ENCODE measurements around the gene AAK1.
"Not testable (repeated sequence)": the region's sequence is repeated elsewhere in the genome, so short reads cannot be mapped to it uniquely, and the experiment has no call there.

Gene AAK1

DNA sequence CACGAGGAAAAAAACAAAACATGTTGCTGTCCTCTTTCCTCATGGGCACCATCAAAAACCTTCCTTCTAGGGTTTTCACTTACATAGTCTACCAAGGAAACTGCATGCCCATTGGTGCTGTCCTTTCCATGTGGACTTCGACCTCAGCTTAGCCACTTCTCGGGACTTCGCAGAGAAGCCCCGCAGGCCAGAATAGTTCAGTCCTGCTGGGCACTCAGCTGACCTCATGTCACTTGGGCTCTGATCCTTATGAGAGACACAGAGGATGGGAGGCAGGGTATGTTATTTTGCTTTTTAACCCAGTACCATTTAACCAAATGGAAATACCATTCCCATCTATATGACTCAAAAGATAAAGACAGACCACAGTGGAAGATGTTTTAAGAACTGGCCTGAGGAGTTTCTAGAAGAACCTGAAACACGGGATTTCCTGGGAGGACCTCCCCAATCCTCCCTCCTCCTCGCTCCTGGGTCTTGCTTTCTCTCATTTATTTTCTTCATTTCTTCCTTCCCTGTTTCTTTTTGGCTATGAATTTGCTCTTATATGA lies 28.4 kb downstream of the AAK1 start:
- Histone ChIP-seq H3K9me3 (ENCODE audit: control insufficient read depth, insufficient read depth, low read depth, low read length) (peaks cover 3% of the 10 kb centered on the region; the same call in 1 of the 2 replicates), H3K4me3 (ENCODE audit: low read depth, low read length) (no peak overlapping the region), H3K27ac (ENCODE audit: low read depth, low read length) (no peak overlapping the region), H3K9ac (ENCODE audit: low read length) (no peak overlapping the region), H3K36me3 (ENCODE audit: control insufficient read depth, insufficient read depth, low read length) (no peaks in the 10 kb centered on the region), H3K4me1 (ENCODE audit: control insufficient read depth, insufficient read depth, low read length) (peaks cover 7% of the 10 kb centered on the region; the same call in 1 of the 2 replicates), H3K27me3 (ENCODE audit: control insufficient read depth, insufficient read depth, low read length) (no peaks in the 10 kb centered on the region)

GRCh38 chr2:69612707-69613106 lies 30.8 kb downstream of the AAK1 start:
- no peaks in the 10 kb centered on the region for H3K27me3 ChIP-seq (ENCODE audit: control insufficient read depth, insufficient read depth, low read length)
- H3K27ac ChIP-seq (ENCODE audit: low read depth, low read length): no peak overlapping the region
- H3K9me3 ChIP-seq (ENCODE audit: control insufficient read depth, insufficient read depth, low read depth, low read length): peaks cover 5% of the 10 kb centered on the region; the same call in 1 of the 2 replicates
- H3K4me3 ChIP-seq (ENCODE audit: low read depth, low read length): no peak overlapping the region
- H3K4me1 ChIP-seq (ENCODE audit: control insufficient read depth, insufficient read depth, low read length): no peaks in the 10 kb centered on the region
- H3K36me3 ChIP-seq (ENCODE audit: control insufficient read depth, insufficient read depth, low read length): no peaks in the 10 kb centered on the region
- no peak overlapping the region for H3K9ac ChIP-seq (ENCODE audit: low read length)

GRCh38 chr2:69612200-69612599 lies 31.3 kb downstream of the AAK1 start:
- Histone ChIP-seq H3K27me3 (ENCODE audit: control insufficient read depth, insufficient read depth, low read length) (no peaks in the 10 kb centered on the region), H3K9me3 (ENCODE audit: control insufficient read depth, insufficient read depth, low read depth, low read length) (peaks cover 5% of the 10 kb centered on the region; the same call in 1 of the 2 replicates), H3K4me3 (ENCODE audit: low read depth, low read length) (no peak overlapping the region), H3K4me1 (ENCODE audit: control insufficient read depth, insufficient read depth, low read length) (no peaks in the 10 kb centered on the region), H3K9ac (ENCODE audit: low read length) (no peak overlapping the region), H3K27ac (ENCODE audit: low read depth, low read length) (no peak overlapping the region), H3K36me3 (ENCODE audit: control insufficient read depth, insufficient read depth, low read length) (no peaks in the 10 kb centered on the region)

GRCh38 chr2:69608109-69608508 lies 35.4 kb downstream of the AAK1 start:
- Histone ChIP-seq H3K4me3 (ENCODE audit: low read depth, low read length) (no peak overlapping the region), H3K9me3 (ENCODE audit: control insufficient read depth, insufficient read depth, low read depth, low read length) (peaks cover 11% of the 10 kb centered on the region), H3K27ac (ENCODE audit: low read depth, low read length) (no peak overlapping the region), H3K36me3 (ENCODE audit: control insufficient read depth, insufficient read depth, low read length) (no peaks in the 10 kb centered on the region), H3K27me3 (ENCODE audit: control insufficient read depth, insufficient read depth, low read length) (no peaks in the 10 kb centered on the region), H3K9ac (ENCODE audit: low read length) (no peak overlapping the region), H3K4me1 (ENCODE audit: control insufficient read depth, insufficient read depth, low read length) (no peaks in the 10 kb centered on the region)

DNA sequence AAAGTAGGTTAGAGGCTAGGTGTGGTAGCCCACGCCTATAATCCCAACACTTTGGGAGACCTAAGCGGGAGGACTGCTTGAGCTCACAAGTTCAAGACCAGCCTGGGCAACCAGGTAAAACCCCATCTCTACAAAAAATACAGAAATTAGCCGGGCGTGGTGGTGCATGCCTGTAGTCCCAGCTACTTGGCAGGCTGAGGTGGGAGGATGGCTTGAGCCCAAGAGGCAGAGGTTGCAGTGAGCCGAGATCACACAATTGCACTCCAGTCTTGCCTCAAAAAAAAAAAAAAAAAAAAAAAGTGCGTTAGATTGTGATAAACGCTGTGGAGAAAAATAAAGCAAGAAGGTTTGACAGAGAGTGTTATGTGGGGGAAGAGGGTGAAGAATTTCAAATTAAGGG lies 36.8 kb downstream of the AAK1 start:
- peaks cover 11% of the 10 kb centered on the region for H3K9me3 ChIP-seq (ENCODE audit: control insufficient read depth, insufficient read depth, low read depth, low read length)
- not testable (repeated sequence) for H3K9ac ChIP-seq (ENCODE audit: low read length); H3K27ac ChIP-seq (ENCODE audit: low read depth, low read length); H3K36me3 ChIP-seq (ENCODE audit: control insufficient read depth, insufficient read depth, low read length); H3K27me3 ChIP-seq (ENCODE audit: control insufficient read depth, insufficient read depth, low read length); H3K4me3 ChIP-seq (ENCODE audit: low read depth, low read length); H3K4me1 ChIP-seq (ENCODE audit: control insufficient read depth, insufficient read depth, low read length)

GRCh38 chr2:69605284-69605683 lies 38.3 kb downstream of the AAK1 start:
- H3K36me3 ChIP-seq (ENCODE audit: control insufficient read depth, insufficient read depth, low read length): no peaks in the 10 kb centered on the region

DNA sequence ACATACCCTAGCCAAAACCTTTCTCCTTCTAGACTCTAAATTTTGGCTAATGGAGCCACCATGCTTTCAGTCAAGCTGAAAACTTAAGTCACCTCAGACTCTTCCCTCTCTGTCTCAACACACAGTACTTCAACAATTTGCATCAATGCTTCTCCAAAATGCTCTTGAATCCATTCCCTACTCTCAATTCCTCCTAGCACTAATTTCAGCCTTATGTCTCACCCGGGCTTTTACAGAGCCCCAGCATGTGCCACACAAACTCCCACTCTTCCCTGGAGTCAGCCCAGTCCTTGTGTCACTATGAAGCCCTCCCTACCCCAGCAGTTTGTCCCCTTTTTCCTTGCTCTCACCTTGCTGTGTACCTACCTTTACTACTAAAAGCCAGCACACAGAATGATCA lies 38.7 kb downstream of the AAK1 start:
- no peaks in the 10 kb centered on the region for H3K36me3 ChIP-seq (ENCODE audit: control insufficient read depth, insufficient read depth, low read length)

More at GRCh38 chr2:69605284-69605683, 38.3 kb downstream of the AAK1 start:
- Histone ChIP-seq H3K9ac (ENCODE audit: low read length) (no peak overlapping the region), H3K4me3 (ENCODE audit: low read depth, low read length) (no peak overlapping the region), H3K27me3 (ENCODE audit: control insufficient read depth, insufficient read depth, low read length) (no peaks in the 10 kb centered on the region), H3K9me3 (ENCODE audit: control insufficient read depth, insufficient read depth, low read depth, low read length) (peaks cover 10% of the 10 kb centered on the region), H3K27ac (ENCODE audit: low read depth, low read length) (no peak overlapping the region), H3K4me1 (ENCODE audit: control insufficient read depth, insufficient read depth, low read length) (no peaks in the 10 kb centered on the region)

DNA sequence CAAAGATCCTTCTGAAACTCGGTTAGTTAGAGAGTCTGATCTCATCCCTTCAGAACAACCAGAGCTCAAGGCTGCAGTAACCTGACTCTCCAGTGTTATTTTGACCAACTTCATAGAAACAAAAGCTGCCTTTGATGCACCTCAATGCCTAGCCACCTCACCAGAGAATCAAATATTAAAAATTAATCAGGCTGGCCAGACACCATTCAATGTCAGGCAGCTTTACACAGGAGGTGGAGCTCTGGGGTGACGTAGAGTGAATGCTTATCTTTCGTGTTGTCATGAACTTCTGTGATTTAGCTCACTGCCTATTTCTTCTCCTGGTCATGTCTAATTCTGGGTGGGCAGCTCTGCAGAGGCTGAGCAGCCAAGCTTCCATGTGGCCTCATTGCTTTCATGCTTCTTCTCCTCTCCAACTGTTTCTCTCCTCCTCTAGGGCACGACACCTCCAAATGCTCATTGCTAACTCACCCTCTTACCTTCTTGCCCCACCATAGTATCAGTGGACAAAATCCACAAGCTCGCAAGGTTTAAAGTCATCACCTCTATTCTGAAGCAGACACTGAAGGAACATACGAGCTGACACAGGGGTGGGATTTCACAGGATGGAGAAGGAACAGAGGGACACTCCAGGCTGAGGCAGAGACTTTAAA lies 39.4 kb downstream of the AAK1 start:
- H3K9me3 ChIP-seq (ENCODE audit: control insufficient read depth, insufficient read depth, low read depth, low read length): peaks cover 7% of the 10 kb centered on the region
- no peak overlapping the region for H3K4me3 ChIP-seq (ENCODE audit: low read depth, low read length)
- no peak overlapping the region for H3K9ac ChIP-seq (ENCODE audit: low read length)
- H3K27ac ChIP-seq (ENCODE audit: low read depth, low read length): no peak overlapping the region
- no peaks in the 10 kb centered on the region for H3K36me3 ChIP-seq (ENCODE audit: control insufficient read depth, insufficient read depth, low read length)
- H3K27me3 ChIP-seq (ENCODE audit: control insufficient read depth, insufficient read depth, low read length): no peaks in the 10 kb centered on the region
- H3K4me1 ChIP-seq (ENCODE audit: control insufficient read depth, insufficient read depth, low read length): no peaks in the 10 kb centered on the region

More for the DNA sequence above, 38.7 kb downstream of the AAK1 start:
- Histone ChIP-seq H3K4me3 (ENCODE audit: low read depth, low read length) (no peak overlapping the region), H3K27ac (ENCODE audit: low read depth, low read length) (no peak overlapping the region), H3K9ac (ENCODE audit: low read length) (no peak overlapping the region), H3K27me3 (ENCODE audit: control insufficient read depth, insufficient read depth, low read length) (no peaks in the 10 kb centered on the region), H3K4me1 (ENCODE audit: control insufficient read depth, insufficient read depth, low read length) (no peaks in the 10 kb centered on the region), H3K9me3 (ENCODE audit: control insufficient read depth, insufficient read depth, low read depth, low read length) (peaks cover 7% of the 10 kb centered on the region)

- Histone ChIP-seq H3K27ac (ENCODE audit: low read depth, low read length) (no peak overlapping the region), H3K36me3 (ENCODE audit: control insufficient read depth, insufficient read depth, low read length) (no peaks in the 10 kb centered on the region), H3K9ac (ENCODE audit: low read length) (no peak overlapping the region)
Observed at GRCh38 chr2:69603146-69603743, 40.3 kb downstream of the AAK1 start.

DNA sequence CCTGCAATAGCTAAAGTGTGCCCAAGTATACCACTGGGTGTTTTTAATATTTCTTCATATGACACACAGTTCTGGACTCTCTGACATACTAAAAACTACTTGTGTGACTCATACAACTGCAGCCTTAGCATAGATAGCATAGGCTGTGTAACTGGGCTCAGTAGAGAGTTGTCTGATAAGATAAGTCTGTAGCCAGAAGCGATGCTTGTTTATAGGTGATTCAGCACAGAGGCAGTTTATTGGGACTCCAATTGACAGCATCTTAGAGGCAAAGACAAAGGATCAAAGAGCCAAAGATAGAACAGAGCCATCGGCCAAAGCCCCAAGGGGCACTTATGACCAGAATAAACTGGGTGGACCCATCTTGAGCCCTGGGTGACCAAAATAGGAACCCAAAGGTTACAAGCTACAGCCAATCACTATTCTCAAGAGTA lies 42.3 kb downstream of the AAK1 start:
- Histone ChIP-seq H3K9me3 (ENCODE audit: control insufficient read depth, insufficient read depth, low read depth, low read length) (peaks cover 7% of the 10 kb centered on the region), H3K36me3 (ENCODE audit: control insufficient read depth, insufficient read depth, low read length) (no peaks in the 10 kb centered on the region), H3K9ac (ENCODE audit: low read length) (no peak overlapping the region), H3K27me3 (ENCODE audit: control insufficient read depth, insufficient read depth, low read length) (no peaks in the 10 kb centered on the region), H3K27ac (ENCODE audit: low read depth, low read length) (no peak overlapping the region), H3K4me3 (ENCODE audit: low read depth, low read length) (no peak overlapping the region), H3K4me1 (ENCODE audit: control insufficient read depth, insufficient read depth, low read length) (no peaks in the 10 kb centered on the region)

More at GRCh38 chr2:69603146-69603743, 40.3 kb downstream of the AAK1 start:
- Histone ChIP-seq H3K27me3 (ENCODE audit: control insufficient read depth, insufficient read depth, low read length) (no peaks in the 10 kb centered on the region), H3K4me3 (ENCODE audit: low read depth, low read length) (no peak overlapping the region), H3K4me1 (ENCODE audit: control insufficient read depth, insufficient read depth, low read length) (no peaks in the 10 kb centered on the region), H3K9me3 (ENCODE audit: control insufficient read depth, insufficient read depth, low read depth, low read length) (peaks cover 7% of the 10 kb centered on the region)

- peaks cover 2% of the 10 kb centered on the region; the same call in 1 of the 2 replicates for H3K9me3 ChIP-seq (ENCODE audit: control insufficient read depth, insufficient read depth, low read depth, low read length)
Observed at GRCh38 chr2:69600425-69600824, 43.1 kb downstream of the AAK1 start.

More at GRCh38 chr2:69600425-69600824, 43.1 kb downstream of the AAK1 start:
- H3K9ac ChIP-seq (ENCODE audit: low read length): no peak overlapping the region
- H3K4me3 ChIP-seq (ENCODE audit: low read depth, low read length): no peak overlapping the region
- no peak overlapping the region for H3K27ac ChIP-seq (ENCODE audit: low read depth, low read length)
- H3K4me1 ChIP-seq (ENCODE audit: control insufficient read depth, insufficient read depth, low read length): no peaks in the 10 kb centered on the region
- H3K36me3 ChIP-seq (ENCODE audit: control insufficient read depth, insufficient read depth, low read length): no peaks in the 10 kb centered on the region
- H3K27me3 ChIP-seq (ENCODE audit: control insufficient read depth, insufficient read depth, low read length): no peaks in the 10 kb centered on the region

Measured in HUES6 (cell line).